ENCODE results near the gene KCNE3. TPM values are rescaled to one million over a fixed set of nuclear protein-coding genes. Genes with fewer than 3 reads are reported as not detected.

The KCNE3 gene, protein sequence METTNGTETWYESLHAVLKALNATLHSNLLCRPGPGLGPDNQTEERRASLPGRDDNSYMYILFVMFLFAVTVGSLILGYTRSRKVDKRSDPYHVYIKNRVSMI
- 0.22 and 0.79 TPM in 2 replicates for total RNA-seq

DNA sequence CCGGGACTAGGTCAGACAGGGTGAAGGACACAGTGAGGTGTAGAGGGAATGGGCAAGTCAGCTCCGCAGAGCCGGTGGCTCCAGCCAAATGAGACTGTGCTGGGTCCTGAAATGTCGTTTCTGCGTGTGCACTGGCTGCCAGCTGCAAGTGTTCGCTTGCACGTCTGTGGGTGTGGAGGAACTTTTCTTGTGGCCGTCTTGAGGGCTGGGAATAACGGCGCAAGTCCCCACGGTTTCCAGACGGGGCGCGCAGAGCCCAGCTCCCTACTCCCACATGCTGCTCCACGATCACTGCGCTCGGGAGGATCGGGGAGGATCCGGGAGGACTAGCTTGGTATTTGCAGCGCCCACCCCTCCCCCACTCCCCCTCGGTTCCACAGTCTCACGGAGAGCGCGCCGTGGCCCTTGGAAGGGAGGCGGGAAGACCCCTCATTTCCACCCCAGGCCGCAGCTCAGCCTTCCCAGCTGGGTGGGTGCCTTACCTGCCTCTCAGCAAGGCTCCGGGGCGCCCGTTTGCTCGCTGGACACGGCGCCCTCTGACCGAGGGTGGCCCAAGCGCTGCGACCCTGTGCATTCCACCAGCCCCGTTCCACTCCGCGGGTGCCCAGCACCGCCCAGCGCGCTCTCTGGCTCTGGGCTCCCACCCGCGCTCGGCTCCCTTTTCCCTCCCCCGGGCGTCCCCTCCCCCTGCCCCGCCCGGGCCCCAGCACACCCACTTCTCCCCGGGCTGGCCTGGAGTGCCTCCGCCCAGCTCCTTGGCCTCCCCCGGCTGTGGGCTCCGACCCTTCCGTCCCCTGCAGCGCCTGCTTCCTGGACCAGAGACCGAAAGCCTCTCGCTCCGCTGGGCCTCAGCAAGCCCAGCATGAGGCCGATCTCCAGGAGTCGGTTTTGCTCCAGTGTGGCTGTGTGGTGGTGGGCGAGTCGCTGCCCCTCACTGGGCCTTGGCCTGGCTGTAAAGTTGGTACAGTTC is at the start of gene KCNE3:
KCNE3 (minus strand) TSS at position 634 of the 970 bp plus-strand sequence. CDS start 9,986 bp downstream, outside the sequence.

DNA sequence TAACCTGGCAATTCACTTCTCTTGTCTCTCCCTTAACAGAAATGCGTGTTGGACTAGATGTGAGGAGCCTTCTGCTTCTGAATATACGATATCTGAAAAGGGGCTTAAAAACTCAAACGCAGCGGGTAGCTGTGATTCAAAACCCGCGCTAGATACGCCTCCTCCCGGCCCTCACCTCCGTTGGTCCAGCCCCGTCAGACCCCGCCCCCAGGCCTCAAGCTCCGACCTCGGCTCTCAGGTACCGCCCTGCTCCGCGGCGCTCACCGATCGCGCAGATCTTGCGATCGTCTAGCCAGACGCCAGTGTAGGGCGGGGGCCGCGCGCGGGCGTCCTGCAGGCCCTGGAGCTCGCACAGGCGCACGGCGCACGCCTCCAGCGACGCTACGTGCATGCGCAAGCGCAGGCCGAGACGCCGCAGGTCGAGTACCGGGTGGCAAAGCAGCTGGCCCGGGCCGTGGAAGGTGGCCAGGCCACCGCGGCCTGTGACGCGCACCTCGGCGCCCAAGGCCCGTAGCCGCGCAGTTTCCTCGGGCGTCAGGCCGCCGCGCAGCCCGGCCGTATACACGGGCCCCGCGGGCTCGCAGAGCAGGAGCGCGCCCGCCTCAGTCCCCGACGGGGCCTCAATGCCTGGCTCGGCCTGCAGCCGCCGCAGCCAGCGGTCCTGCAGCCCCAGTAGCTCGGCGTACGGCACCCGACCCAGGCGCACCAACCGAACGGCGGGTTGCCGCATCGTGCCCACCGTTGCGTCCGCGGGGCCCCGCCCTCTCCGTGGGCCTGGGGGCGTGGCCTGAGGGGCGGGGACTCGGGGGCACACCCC is 25.8 kb upstream of the KCNE3 start, which contains the start of gene LIPT2:
LIPT2 (minus strand) TSS at position 751 of the 817 bp plus-strand sequence; CDS start at position 730, 21 bp downstream.

Small RNA genes within 50 kb of the gene (small RNA-seq; reads per million reads assigned to genes)
- gene CYCSP27 = not detected

Other genes starting within 250 kb of the KCNE3 start
- gene P4HA3, start 155.9 kb downstream of the KCNE3 start, total RNA-seq = under 0.01 and 1.1 TPM in 2 replicates
- 7.5 and 7.6 TPM in 2 replicates for gene PGM2L1, start 69.1 kb downstream of the KCNE3 start, total RNA-seq
- 6.3 and 11.9 TPM in 2 replicates for gene LIPT2, start 26.2 kb upstream of the KCNE3 start, total RNA-seq
- gene POLD3, start 125.0 kb upstream of the KCNE3 start, total RNA-seq = 6.3 and 11.4 TPM in 2 replicates